ENCODE measurements around the gene RNF217. TPM values are rescaled to one million over a fixed set of nuclear protein-coding genes. Genes with fewer than 3 reads are reported as not detected.

Gene RNF217
- total and polyA plus RNA-seq, 2 of the 8 experiments (the other 6 are each of a cell fraction or from before 2014, with no cell fraction given) = 2.0 to 8.9 TPM

DNA sequence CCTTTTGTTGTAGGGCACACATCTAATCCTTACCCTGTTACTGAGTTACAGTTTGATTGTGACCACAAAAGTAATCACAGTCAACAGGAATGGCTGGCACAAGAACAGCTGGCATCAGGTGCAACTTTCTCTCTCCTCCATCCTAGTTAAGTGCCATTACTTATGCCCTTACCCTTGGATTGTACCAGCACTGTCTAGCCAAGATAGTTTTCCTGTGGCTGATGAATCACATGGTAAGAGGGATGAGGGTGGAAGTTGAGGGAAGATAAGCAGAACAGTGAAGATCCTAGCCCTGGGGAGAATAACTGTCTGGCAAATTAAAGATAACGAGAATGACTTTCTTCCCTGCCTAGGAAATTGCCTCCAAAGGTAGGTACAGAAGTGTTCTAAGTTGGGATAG, 42.0 kb downstream of the RNF217 start (continued):
- TF ChIP-seq, protein P1, sequence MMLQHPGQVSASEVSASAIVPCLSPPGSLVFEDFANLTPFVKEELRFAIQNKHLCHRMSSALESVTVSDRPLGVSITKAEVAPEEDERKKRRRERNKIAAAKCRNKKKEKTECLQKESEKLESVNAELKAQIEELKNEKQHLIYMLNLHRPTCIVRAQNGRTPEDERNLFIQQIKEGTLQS (IDR thresholded peaks at IDR 0.05; ENCODE audit: insufficient read depth, low read depth, low read length) = no peak
- TF ChIP-seq SUZ12 (IDR thresholded peaks at IDR 0.05; ENCODE audit: low read length) = no peak
- TF ChIP-seq RBBP5 (IDR thresholded peaks at IDR 0.05; ENCODE audit: borderline replicate concordance, low read depth, low read length) = no peak
- no peak for TF ChIP-seq EGR1 (IDR thresholded peaks at IDR 0.05; ENCODE audit: borderline replicate concordance, low read depth, low read length)
- no peak for TF ChIP-seq SRF (IDR thresholded peaks at IDR 0.05; ENCODE audit: low read depth, low read length)

Data from H1 (cell line).